IPS-15b (cell line): ENCODE data around the gene CCDC77.
A peak's percentile ranks its signal among the peaks of the same experiment; 100 is the strongest.
"Not testable (repeated sequence)": the region's sequence is repeated elsewhere in the genome, so short reads cannot be mapped to it uniquely, and the experiment has no call there.

ENCODE experiments used
- H3K27me3 ChIP-seq: one replicate; pipeline ENCODE4 v1.6.1; 2013; ENCODE audit warnings: low read length; ENCODE audit not compliant: control insufficient read depth, insufficient read depth
- H3K36me3 ChIP-seq: one replicate; pipeline ENCODE4 v1.6.1; 2013; ENCODE audit warnings: low read length; ENCODE audit not compliant: control insufficient read depth, insufficient read depth
- H3K4me1 ChIP-seq: one replicate; pipeline ENCODE4 v1.6.1; 2013; ENCODE audit warnings: mild to moderate bottlenecking, low read length; ENCODE audit not compliant: control insufficient read depth, insufficient read depth
- H3K4me3 ChIP-seq: one replicate; pipeline ENCODE4 v1.5.1; 2013; ENCODE audit warnings: low read depth, low read length
- H3K9ac ChIP-seq: one replicate; pipeline ENCODE4 v1.6.1; 2013; ENCODE audit warnings: low read depth, mild to moderate bottlenecking, low read length
- H3K9me3 ChIP-seq: one replicate; pipeline ENCODE4 v1.6.1; 2013; ENCODE audit warnings: mild to moderate bottlenecking, low read length; ENCODE audit not compliant: control insufficient read depth, insufficient read depth

CCDC77 gene

GRCh38 chr12:401235-402028 lies at the start of gene CCDC77:
Gene CCDC77, plus strand, starts transcription at chr12:401644. Its CDS starts 7,740 bp downstream, at chr12:409384.
- peaks cover 6% of the 10 kb centered on the region for H3K4me1 ChIP-seq
- peak within 1 kb of the TSS; percentile 99 for H3K4me3 ChIP-seq
- peak within 1 kb of the TSS; percentile 95 for H3K9ac ChIP-seq
- H3K9me3 ChIP-seq, result no peaks in the 10 kb centered on the region
- H3K27me3 ChIP-seq, result no peaks in the 10 kb centered on the region
- peaks cover 3% of the 10 kb centered on the region for H3K36me3 ChIP-seq

GRCh38 chr12:356276-356988 lies 45.0 kb upstream of the CCDC77 start:
- Histone ChIP-seq H3K9me3 (no peaks in the 10 kb centered on the region), H3K36me3 (no peaks in the 10 kb centered on the region), H3K9ac (no peak overlapping the region), H3K4me3 (no peak overlapping the region), H3K27me3 (no peaks in the 10 kb centered on the region), H3K4me1 (no peaks in the 10 kb centered on the region)

GRCh38 chr12:359091-359490 lies 42.4 kb upstream of the CCDC77 start:
- Histone ChIP-seq H3K4me1 (no peaks in the 10 kb centered on the region), H3K36me3 (peaks cover 4% of the 10 kb centered on the region), H3K9ac (no peak overlapping the region), H3K27me3 (no peaks in the 10 kb centered on the region), H3K4me3 (no peak overlapping the region), H3K9me3 (no peaks in the 10 kb centered on the region)

- Histone ChIP-seq H3K9ac (no peak overlapping the region), H3K4me1 (no peaks in the 10 kb centered on the region), H3K9me3 (no peaks in the 10 kb centered on the region), H3K27me3 (no peaks in the 10 kb centered on the region), H3K4me3 (no peak overlapping the region), H3K36me3 (peaks cover 10% of the 10 kb centered on the region)
These were observed 34.6 kb upstream of the CCDC77 start for GRCh38 chr12:366820-367219.

- Histone ChIP-seq H3K4me1 (no peaks in the 10 kb centered on the region), H3K9me3 (no peaks in the 10 kb centered on the region), H3K36me3 (peaks cover 8% of the 10 kb centered on the region)
These were observed 33.5 kb upstream of the CCDC77 start for GRCh38 chr12:367972-368371.

GRCh38 chr12:370739-371485 lies 30.5 kb upstream of the CCDC77 start:
- not testable (repeated sequence) for H3K9me3 ChIP-seq, H3K27me3 ChIP-seq, H3K9ac ChIP-seq, H3K4me3 ChIP-seq, H3K4me1 ChIP-seq, H3K36me3 ChIP-seq

More at GRCh38 chr12:367972-368371, 33.5 kb upstream of the CCDC77 start:
- Histone ChIP-seq H3K27me3 (no peaks in the 10 kb centered on the region), H3K4me3 (no peak overlapping the region), H3K9ac (no peak overlapping the region)

- H3K36me3 ChIP-seq, result peaks cover 9% of the 10 kb centered on the region
- H3K27me3 ChIP-seq, result no peaks in the 10 kb centered on the region
- H3K4me1 ChIP-seq, result peaks cover 5% of the 10 kb centered on the region
- no peak overlapping the region for H3K9ac ChIP-seq
- H3K4me3 ChIP-seq, result no peak overlapping the region
- no peaks in the 10 kb centered on the region for H3K9me3 ChIP-seq
These were observed 14.8 kb upstream of the CCDC77 start for GRCh38 chr12:386651-387050.

- peaks cover 3% of the 10 kb centered on the region for H3K36me3 ChIP-seq
These were observed 13.4 kb upstream of the CCDC77 start for GRCh38 chr12:388012-388411.

GRCh38 chr12:388541-389141 lies 12.8 kb upstream of the CCDC77 start:
- Histone ChIP-seq H3K4me1 (peaks cover 5% of the 10 kb centered on the region), H3K9ac (peak overlapping the region; percentile 94), H3K4me3 (peak overlapping the region; percentile 96), H3K36me3 (no peaks in the 10 kb centered on the region), H3K9me3 (no peaks in the 10 kb centered on the region), H3K27me3 (no peaks in the 10 kb centered on the region)

More at GRCh38 chr12:388012-388411, 13.4 kb upstream of the CCDC77 start:
- Histone ChIP-seq H3K9me3 (no peaks in the 10 kb centered on the region), H3K9ac (peak overlapping the region; percentile 94), H3K4me3 (peak overlapping the region; percentile 96), H3K4me1 (peaks cover 5% of the 10 kb centered on the region), H3K27me3 (no peaks in the 10 kb centered on the region)

- Histone ChIP-seq H3K4me3 (peak within 1 kb of the TSS; percentile 96), H3K4me1 (peaks cover 5% of the 10 kb centered on the region), H3K9me3 (no peaks in the 10 kb centered on the region), H3K36me3 (no peaks in the 10 kb centered on the region), H3K27me3 (no peaks in the 10 kb centered on the region), H3K9ac (peak within 1 kb of the TSS; percentile 94)
These were observed 12.0 kb upstream of the CCDC77 start, which contains the start of gene KDM5A for GRCh38 chr12:389142-390096. Gene KDM5A, minus strand, starts transcription at chr12:389320. Its CDS starts 229 bp downstream, at chr12:389091.
